Mononuclear cell (primary cell): ENCODE measurements around the gene COL9A3. TPM values are rescaled to one million over a fixed set of nuclear protein-coding genes. Genes with fewer than 3 reads are reported as not detected.

Experiments
- H3K27me3 ChIP-seq: 2 replicates; pipeline ENCODE4 v1.6.0; 2011; ENCODE audit warnings: low read length, control low read depth; ENCODE audit not compliant: insufficient read depth
- H3K4me1 ChIP-seq: 2 replicates; pipeline ENCODE4 v1.5.1; 2011; ENCODE audit warnings: mild to moderate bottlenecking, low read length, control low read depth; ENCODE audit not compliant: insufficient read depth
- H3K4me3 ChIP-seq: 2 replicates; pipeline ENCODE4 v1.5.1; 2011; ENCODE audit warnings: mild to moderate bottlenecking, low read length, moderate library complexity
- H3K9me3 ChIP-seq: 2 replicates; pipeline ENCODE4 v1.5.1; 2011; ENCODE audit warnings: low read depth, mild to moderate bottlenecking, control low read depth, low read length
- total RNA-seq: library from RNA; depleted of rRNA; stranded (reverse); fragments of >200 nt; gene quantifications from one replicate; pipeline ENCODE4 v1.2.3, GENCODE V29; 2012

The COL9A3 gene
- total RNA-seq, 1 donor = not detected

GRCh38 chr20:62885896-62886708, 69.3 kb downstream of the COL9A3 start:
- H3K27me3 ChIP-seq = no peaks in the 10 kb centered on the region
- H3K9me3 ChIP-seq = no peaks in the 10 kb centered on the region
- H3K4me3 ChIP-seq = no peak overlapping the region
- no peaks in the 10 kb centered on the region for H3K4me1 ChIP-seq

GRCh38 chr20:62886709-62887058, 69.8 kb downstream of the COL9A3 start:
- Histone ChIP-seq H3K9me3 (no peaks in the 10 kb centered on the region), H3K4me3 (no peak overlapping the region), H3K4me1 (no peaks in the 10 kb centered on the region), H3K27me3 (no peaks in the 10 kb centered on the region)

GRCh38 chr20:62887152-62887859, 70.5 kb downstream of the COL9A3 start:
- H3K4me1 ChIP-seq = no peaks in the 10 kb centered on the region
- H3K4me3 ChIP-seq = no peak overlapping the region
- no peaks in the 10 kb centered on the region for H3K9me3 ChIP-seq
- H3K27me3 ChIP-seq = no peaks in the 10 kb centered on the region

- no peaks in the 10 kb centered on the region for H3K9me3 ChIP-seq
- no peak overlapping the region for H3K4me3 ChIP-seq
- no peaks in the 10 kb centered on the region for H3K27me3 ChIP-seq
- H3K4me1 ChIP-seq = no peaks in the 10 kb centered on the region
Observed at GRCh38 chr20:62887860-62888239, 71.0 kb downstream of the COL9A3 start.

GRCh38 chr20:62888406-62888805, 71.6 kb downstream of the COL9A3 start:
- Histone ChIP-seq H3K9me3 (no peaks in the 10 kb centered on the region), H3K4me3 (no peak overlapping the region), H3K27me3 (no peaks in the 10 kb centered on the region), H3K4me1 (no peaks in the 10 kb centered on the region)

GRCh38 chr20:62888910-62889309, 72.1 kb downstream of the COL9A3 start:
- Histone ChIP-seq H3K4me1 (no peaks in the 10 kb centered on the region), H3K27me3 (no peaks in the 10 kb centered on the region), H3K9me3 (no peaks in the 10 kb centered on the region), H3K4me3 (no peak overlapping the region)

DNA sequence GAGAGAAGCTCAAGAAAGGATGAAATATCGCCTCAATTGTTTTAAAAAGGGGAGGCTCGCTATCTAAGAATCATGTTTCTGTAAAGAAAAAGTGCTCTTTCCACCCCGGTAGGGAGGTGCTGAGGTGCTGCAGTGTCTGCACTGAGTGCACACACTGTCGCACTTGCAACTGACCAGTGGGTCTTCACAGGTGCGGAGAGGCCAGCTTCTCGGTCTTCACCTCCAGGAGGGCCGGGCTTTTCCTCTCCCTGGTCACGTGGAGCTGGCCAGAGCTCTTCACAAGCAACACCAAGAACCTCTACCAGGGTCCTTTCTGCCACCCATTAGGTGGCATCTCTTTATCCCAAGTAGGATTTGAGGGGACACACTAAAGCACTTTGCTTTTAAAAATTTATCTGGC, 72.6 kb downstream of the COL9A3 start:
- Histone ChIP-seq H3K4me1 (no peaks in the 10 kb centered on the region), H3K27me3 (no peaks in the 10 kb centered on the region), H3K4me3 (no peak overlapping the region), H3K9me3 (no peaks in the 10 kb centered on the region)

DNA sequence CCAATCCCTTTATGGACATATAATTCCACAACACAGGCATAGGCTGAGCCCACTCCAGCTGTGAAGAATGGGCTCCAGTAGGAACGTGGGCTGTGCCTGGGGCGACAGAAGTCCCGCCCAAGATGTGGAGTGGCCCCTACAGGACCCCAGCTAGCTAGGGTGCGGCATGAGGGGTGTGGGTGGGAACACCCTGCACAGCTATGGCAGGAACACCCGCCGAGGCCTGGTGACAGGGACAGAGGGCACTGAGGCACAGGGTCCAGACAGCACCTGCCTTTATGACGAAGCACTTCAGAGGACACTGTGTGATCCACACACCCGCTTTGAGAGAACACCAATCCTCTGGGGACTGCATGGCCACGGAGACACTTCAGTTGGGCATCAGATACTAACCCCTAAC, 73.0 kb downstream of the COL9A3 start:
- Histone ChIP-seq H3K27me3 (no peaks in the 10 kb centered on the region), H3K4me3 (no peak overlapping the region), H3K9me3 (no peaks in the 10 kb centered on the region), H3K4me1 (no peaks in the 10 kb centered on the region)

DNA sequence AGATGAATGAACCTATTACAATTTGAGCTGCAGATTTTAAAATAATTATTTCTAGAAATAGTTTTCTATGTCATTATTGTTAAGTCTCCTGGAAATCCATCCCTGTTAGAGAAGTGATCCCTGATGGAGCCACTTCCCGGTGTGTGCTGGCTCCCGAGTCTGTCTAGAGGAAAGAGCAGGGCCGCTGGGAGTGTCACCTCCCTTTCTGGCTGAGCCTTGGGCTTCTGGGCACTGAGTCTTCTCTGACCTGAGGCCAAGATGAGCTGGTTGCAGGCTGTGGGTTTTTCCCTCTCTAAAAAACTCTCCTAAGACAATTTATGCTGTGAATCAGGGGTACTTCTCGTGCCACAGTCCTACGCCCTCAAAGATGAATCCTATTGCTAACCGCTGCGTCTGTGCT, 73.6 kb downstream of the COL9A3 start:
- H3K4me3 ChIP-seq = no peak overlapping the region
- H3K4me1 ChIP-seq = no peaks in the 10 kb centered on the region
- no peaks in the 10 kb centered on the region for H3K9me3 ChIP-seq

More for the DNA sequence above, 73.6 kb downstream of the COL9A3 start:
- H3K27me3 ChIP-seq = no peaks in the 10 kb centered on the region

Other genes starting within 250 kb of the COL9A3 start
- 0.73 TPM for gene SLCO4A1, start 174.5 kb upstream of the COL9A3 start, total RNA-seq
- gene NTSR1, start 108.2 kb upstream of the COL9A3 start, total RNA-seq = 0.73 TPM
- gene MRGBP, start 20.6 kb upstream of the COL9A3 start, total RNA-seq = 10.3 TPM
- gene OGFR, start 12.2 kb upstream of the COL9A3 start, total RNA-seq = 51.5 TPM
- gene TCFL5, start 44.8 kb downstream of the COL9A3 start, total RNA-seq = 3.8 TPM
- gene DIDO1, start 109.5 kb downstream of the COL9A3 start, total RNA-seq = 55.1 TPM
- 31.9 TPM for gene GID8, start 121.1 kb downstream of the COL9A3 start, total RNA-seq
- gene SLC17A9, start 135.7 kb downstream of the COL9A3 start, total RNA-seq = 2.0 TPM
- gene BHLHE23, start 189.9 kb downstream of the COL9A3 start, total RNA-seq = not detected